SKM-1 treated with dmso at 0.1 percent for 144 hours (cell line): ENCODE measurements around the gene OR52N1.

Source experiments
- DNase-seq: peaks from one replicate; lab custom pipeline; 2025; ENCODE audit not compliant: unreplicated experiment; lab: John Stamatoyannopoulos, UW

OR52N1 gene

GRCh38 chr11:5791165-5791564 is at the start of gene OR52N1:
OR52N1 (minus strand) TSS chr11:5791265; CDS start chr11:5788816, 2,449 bp downstream.
- DNase-seq, result no peak

GRCh38 chr11:5837695-5838094 is 46.6 kb upstream of the OR52N1 start:
- DNase-seq, result no peak

- no peak for DNase-seq
Observed at GRCh38 chr11:5833446-5833845, 42.4 kb upstream of the OR52N1 start.

GRCh38 chr11:5831196-5831829 is 40.2 kb upstream of the OR52N1 start:
- no peak for DNase-seq

GRCh38 chr11:5818245-5818886 is 27.3 kb upstream of the OR52N1 start:
- DNase-seq, result no peak

GRCh38 chr11:5815534-5815933 is 24.5 kb upstream of the OR52N1 start:
- peak; percentile 94 for DNase-seq

- no peak for DNase-seq
Observed at GRCh38 chr11:5809905-5810795, 19.1 kb upstream of the OR52N1 start.

- no peak for DNase-seq
Observed at GRCh38 chr11:5809122-5809519, 18.1 kb upstream of the OR52N1 start.

- peak; percentile 58 for DNase-seq
Observed at GRCh38 chr11:5808500-5809121, 17.5 kb upstream of the OR52N1 start, which contains the start of gene OR52N2. OR52N2 (plus strand) TSS chr11:5808924; CDS start chr11:5820336, 11,412 bp downstream.

GRCh38 chr11:5807580-5807979 is 16.5 kb upstream of the OR52N1 start:
- no peak for DNase-seq

GRCh38 chr11:5803982-5804381 is 12.9 kb upstream of the OR52N1 start:
- DNase-seq, result no peak

- no peak for DNase-seq
Observed at GRCh38 chr11:5796541-5796940, 5.5 kb upstream of the OR52N1 start.

- DNase-seq, result no peak
Observed at GRCh38 chr11:5783255-5783654, 7.8 kb downstream of the OR52N1 start, which contains the start of gene OR52N5. OR52N5 (minus strand) TSS chr11:5783355; CDS start chr11:5778634, 4,721 bp downstream.

- no peak for DNase-seq
Observed at GRCh38 chr11:5767056-5767455, 24.0 kb downstream of the OR52N1 start.

GRCh38 chr11:5753943-5754342 is 37.1 kb downstream of the OR52N1 start, which contains the start of gene OR52N4:
OR52N4 (plus strand) TSS chr11:5754243; CDS start chr11:5754741, 498 bp downstream.
- no peak for DNase-seq

GRCh38 chr11:5749836-5750235 is 41.2 kb downstream of the OR52N1 start:
- no peak for DNase-seq

GRCh38 chr11:5746614-5747013 is 44.5 kb downstream of the OR52N1 start:
- no peak for DNase-seq

- no peak for DNase-seq
Observed at GRCh38 chr11:5738431-5738830, 52.6 kb downstream of the OR52N1 start.

GRCh38 chr11:5737670-5738392 is 53.2 kb downstream of the OR52N1 start:
- DNase-seq, result no peak

- DNase-seq, result no peak
Observed at GRCh38 chr11:5737091-5737490, 54.0 kb downstream of the OR52N1 start.
